Measurements from ENCODE around the gene THRB. TPM values are rescaled to one million over a fixed set of nuclear protein-coding genes. Genes with fewer than 3 reads are reported as not detected.
"Not testable (repeated sequence)": the region's sequence is repeated elsewhere in the genome, so short reads cannot be mapped to it uniquely, and the experiment has no call there.

THRB gene
- total RNA-seq, 1 donor from 2014 or later: 42.4 TPM

DNA sequence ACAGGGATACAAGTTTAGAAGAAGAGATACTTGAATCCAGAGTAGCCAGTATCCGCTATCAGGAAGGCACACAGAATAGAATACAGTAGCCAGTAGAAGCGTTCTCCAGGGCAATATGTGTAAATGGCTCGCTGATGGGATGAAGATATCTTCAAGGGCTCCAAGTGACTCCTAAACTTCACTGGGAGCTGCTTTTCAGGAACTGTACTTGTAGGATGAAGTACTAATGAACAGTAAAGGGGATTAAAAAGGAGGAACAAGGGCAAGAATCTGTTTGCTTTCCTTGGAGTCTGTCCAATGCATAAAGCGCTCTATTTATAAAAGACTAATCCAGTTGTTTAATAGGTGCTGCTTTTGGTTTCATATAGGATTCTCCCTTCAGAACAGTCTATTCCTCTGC is 78.4 kb downstream of the THRB start:
- FAIRE-seq (no peak), DNase-seq (ENCODE audit: low spot score in 2 of 2) (no peak)

DNA sequence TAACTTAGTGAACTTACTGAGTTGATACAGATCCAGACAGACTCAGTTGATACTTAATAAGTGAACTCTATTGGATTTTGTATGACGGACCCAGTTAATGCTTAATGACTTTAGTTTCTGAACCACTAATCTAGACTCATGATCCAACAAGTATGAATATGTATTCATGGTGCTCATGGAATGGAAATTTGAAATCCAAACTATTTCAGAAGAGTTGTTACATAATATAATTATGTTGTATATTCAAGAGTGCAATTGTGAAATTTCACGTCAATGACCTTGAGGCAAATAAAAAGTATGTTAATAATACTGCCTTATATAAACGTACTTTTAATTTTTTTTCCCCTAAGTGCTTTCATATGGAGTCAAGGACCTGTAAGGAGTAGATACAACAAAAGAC is 78.8 kb downstream of the THRB start:
- DNase-seq (ENCODE audit: low spot score in 2 of 2): no peak
- FAIRE-seq: no peak

DNA sequence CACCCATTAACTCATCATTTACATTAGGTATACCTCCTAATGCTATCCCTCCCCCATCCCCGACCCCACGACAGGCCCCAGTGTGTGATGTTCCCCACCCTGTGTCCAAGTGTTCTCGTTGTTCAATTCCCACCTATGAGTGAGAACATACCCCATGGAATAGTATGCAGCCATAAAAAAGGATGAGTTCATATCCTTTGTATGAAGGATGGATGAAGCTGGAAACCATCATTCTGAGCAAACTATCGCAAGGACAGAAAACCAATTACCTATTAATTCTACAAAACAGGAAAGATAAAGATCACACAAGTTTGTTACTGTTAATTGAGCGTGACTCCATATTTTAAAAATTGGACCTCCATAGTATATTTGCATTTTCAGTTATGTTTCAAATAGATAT is 81.0 kb downstream of the THRB start:
- not testable (repeated sequence) for FAIRE-seq; DNase-seq (ENCODE audit: low spot score in 2 of 2)

DNA sequence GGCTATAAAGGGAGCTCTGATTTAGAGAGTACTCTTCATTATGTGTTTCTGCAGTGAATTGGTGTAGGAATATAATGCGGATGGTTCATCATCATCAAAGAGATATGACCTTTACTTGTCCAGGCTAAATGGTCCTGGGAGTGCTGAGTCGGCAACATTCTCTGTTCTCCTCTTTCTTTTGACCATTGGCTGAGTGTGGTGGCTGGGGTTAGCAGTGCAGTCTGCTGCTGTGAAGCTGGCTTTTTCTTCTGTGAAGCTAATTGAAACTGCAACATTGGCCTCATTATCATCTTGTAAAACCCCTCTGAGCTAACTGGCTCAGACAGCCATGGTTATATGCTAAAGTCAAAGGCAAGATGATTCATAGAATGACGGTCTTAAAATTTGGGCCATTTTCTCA is 83.8 kb downstream of the THRB start:
- FAIRE-seq (no peak), DNase-seq (ENCODE audit: low spot score in 2 of 2) (no peak)

DNA sequence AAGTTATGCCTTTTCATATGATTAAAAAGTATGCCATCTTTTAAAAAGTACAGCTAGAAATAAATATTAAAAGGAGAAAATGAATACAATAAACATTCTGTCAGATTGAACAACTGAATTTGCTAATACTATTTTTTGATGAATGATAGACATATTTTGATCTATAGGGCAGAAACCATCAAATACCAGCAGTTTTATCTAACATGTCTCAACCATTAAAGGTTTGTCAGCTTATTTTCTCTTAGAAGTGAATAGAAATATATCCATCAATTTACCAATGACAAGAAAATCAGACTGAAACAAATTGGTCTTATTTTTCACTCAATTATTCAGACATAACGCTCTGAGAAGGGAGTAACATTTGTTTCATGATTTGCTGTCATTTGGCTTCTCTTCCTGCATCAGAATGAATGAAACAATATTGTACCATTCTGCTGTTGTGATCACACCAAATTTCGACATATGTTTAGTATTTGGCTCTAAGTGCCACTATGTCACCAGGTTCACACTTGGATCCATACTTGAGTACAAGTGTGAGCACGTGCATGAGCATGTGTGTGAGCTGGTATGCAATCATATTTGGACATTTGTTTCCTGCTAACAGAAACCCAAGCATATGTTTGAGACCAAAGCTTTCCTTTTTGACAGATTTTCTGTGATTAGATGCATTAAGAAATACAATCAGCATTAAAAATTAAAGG is 86.5 kb downstream of the THRB start:
- no peak for FAIRE-seq
- no peak for DNase-seq (ENCODE audit: low spot score in 2 of 2)

DNA sequence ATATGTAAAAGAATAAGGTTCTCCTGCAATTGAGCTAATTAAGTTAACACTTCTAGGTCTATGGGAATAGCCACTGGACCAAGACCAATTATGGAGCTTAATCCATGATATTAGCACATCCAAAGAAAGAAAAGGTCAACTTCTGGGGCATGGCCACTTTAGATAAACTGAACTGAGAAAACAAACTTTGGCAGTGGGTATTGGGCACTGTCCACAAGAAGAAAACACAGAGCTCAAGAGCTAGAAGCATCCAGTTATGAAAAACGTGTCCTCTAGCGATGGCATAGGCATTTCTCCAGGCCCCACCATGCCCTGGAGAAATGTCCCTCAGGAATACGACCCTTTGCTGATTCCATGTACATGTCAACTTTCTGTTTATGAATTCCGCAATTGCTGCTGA is 87.8 kb downstream of the THRB start:
- DNase-seq (ENCODE audit: low spot score in 2 of 2) (no peak), FAIRE-seq (no peak)

DNA sequence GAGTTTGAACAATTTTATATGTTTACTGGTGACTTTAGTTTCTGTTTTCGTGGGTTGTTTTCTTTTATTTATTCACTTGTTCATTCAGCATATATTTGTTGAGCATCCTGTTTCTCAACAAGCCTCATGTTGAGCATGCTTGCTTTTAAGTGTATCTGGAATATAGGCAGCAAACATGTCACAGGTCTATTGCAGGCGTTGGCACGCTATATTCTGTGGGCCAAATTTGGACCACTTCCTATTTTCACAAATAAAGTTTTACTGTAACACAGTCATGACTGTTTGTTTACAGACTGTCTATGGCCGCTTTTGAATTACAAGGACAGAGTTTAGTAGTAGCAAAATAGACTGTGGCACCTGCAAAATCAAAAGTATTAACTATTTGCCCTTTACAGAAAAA is 89.6 kb downstream of the THRB start:
- FAIRE-seq: no peak
- DNase-seq (ENCODE audit: low spot score in 2 of 2): no peak

DNA sequence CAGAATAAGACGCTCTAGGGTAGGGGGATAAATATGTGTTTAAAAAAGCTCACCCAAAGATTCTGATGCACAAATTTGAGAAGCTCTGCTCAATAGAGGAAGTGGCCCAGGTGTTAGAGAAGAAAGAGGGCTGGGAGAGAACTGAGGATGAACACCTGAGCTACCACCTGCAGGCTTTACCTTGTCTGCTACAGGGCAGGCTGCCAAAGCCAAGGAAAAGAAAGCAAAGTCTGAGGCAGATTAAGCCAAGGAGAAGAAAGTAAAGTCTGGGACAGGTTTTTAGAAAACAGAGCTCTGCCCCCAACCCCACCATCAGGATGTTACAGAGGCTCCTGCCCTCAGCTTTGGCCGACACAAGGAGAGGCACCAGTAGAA is 92.9 kb downstream of the THRB start:
- FAIRE-seq (no peak), DNase-seq (ENCODE audit: low spot score in 2 of 2) (no peak)

DNA sequence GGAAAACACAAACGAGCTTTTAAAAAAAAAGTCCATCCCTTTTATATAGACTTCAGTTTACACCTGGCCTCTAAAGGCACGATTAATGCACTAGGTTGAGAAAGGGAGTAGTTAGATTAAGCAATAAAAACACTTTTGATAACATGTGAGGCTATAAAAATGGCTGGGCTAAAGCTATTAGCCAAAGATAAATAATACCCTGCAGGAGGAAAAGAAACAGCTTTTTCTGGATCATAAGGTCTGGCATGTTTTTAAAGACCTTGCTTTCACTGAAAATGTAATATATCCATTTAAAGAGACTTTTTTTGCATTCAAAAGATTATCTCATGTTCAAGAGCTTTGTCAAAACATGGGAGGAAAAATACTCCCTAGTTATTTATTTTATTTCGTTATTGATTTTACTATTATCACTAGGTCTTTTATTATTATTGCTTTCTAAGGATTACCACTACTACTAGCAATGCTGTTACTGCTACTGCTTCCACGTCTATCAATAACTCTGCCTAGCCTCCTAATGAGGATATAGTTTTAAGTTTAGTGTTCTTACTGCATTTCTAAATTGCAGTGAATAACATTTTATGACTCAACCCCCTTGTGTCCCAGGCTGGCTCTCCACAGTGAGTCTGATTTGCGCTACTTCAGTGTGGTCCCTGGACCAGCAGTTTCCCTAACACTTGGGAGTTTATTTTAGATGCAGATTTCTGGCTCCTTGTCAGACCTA is 93.4 kb downstream of the THRB start:
- DNase-seq (ENCODE audit: low spot score in 2 of 2) (no peak), FAIRE-seq (no peak)

DNA sequence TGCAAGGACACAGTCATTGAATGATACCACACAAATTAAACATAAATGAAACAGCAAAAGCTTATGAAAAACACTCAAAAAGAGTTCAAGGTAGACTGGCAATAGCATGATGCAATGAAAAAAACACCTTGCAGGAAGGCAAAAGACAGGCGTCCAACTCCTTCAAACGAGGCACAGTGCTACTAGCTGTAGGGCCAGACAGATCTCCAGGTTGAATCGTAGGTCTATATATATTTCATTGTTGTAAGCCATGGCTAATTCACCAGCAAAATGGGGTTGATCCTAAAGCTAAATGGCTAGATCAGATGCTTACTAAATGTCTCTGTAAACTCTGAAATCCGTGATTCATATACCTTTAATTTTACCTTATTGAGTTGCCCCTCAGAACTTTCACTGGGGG is 94.2 kb downstream of the THRB start:
- FAIRE-seq: no peak

DNA sequence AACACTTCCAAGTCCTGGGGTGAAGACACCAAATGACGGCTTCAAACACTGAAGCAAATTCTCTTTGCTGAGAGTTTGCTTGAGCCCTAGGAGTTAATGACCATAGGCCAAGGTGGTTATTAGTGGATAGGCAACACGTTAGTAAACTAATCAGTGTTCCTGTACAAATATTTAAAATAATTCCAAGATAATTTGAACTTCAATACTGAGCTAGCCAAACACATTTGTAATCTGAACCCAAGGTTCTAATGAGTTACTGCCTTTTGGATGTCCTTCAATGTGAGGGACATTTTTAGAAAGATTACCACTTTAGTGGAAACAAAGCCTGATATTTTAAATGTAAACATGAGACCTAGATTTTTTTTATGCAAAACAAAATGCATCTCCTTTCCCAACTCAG is 94.6 kb downstream of the THRB start:
- FAIRE-seq (no peak), DNase-seq (ENCODE audit: low spot score in 2 of 2) (no peak)

More for the DNA sequence above, 94.2 kb downstream of the THRB start:
- DNase-seq (ENCODE audit: low spot score in 2 of 2): no peak

DNA sequence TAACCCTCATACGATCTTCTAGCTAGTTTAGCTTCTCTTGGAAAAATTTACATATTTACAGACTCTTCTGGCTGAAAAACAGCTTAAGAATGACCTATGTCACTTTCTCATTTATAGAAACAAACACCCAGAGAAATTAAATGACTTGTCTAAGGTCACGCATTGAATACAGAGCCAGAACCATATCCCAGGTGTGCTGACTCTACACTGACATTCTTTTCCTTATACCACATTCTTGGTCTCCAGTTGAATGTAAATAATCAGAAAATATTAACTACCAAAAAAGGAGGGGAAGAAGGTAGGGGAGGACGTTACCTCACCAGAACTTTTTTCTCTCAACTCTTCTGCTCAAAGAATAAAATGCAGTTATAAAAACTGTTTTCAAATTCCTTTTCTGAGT is 95.0 kb downstream of the THRB start:
- FAIRE-seq (no peak), DNase-seq (ENCODE audit: low spot score in 2 of 2) (no peak)

DNA sequence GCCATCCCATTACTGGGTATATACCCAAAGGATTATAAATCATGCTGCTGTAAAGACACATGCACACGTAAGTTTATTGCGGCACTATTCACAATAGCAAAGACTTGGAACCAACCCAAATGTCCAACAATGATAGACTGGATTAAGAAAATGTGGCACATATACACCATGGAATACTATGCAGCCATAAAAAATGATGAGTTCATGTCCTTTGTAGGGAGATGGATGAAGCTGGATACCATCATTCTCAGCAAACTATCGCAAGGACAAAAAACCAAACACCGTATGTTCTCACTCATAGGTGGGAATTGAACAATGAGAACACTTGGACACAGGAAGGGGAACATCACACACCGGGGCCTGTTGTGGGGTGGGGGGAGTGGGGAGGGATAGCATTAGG is 95.9 kb downstream of the THRB start:
- FAIRE-seq; DNase-seq (ENCODE audit: low spot score in 2 of 2): not testable (repeated sequence)

DNA sequence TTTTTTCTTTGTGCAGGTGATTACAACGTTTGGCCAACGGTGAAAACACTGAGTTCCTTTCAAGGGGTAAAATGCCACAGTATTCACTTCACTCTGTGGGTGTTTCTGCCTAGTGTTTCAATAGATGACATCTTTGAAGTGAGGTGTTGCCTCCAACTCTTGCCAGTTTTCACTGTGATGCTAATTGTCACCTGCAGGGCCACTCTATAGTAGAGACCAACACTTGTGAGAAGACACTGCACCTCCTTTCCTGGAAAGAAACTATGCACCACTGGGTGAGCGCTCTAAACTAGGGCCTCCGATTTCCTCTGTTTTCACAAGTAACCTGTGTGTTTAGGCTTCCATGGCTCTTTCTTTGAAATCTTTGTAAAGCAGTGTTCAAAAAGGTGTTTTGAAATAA is 98.3 kb downstream of the THRB start:
- no peak for FAIRE-seq
- DNase-seq (ENCODE audit: low spot score in 2 of 2): no peak

DNA sequence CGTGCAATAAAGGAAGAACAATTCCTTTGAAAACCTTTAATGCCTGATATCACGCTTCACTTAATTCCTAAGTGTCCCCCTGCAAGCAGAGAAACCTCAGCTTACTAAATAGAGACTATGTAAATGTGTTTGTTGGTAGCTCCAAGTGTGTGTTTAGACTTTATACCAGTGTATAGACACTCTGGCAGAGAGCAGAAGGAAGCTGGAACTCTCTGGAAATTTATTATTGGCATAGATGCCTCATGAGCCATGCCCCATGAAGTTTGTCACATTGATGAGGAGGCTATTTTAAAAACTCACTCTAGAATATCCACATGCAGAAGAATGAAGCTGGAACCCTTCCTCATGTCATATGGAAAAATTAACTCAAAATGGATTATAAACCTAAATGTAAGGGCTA is 99.9 kb downstream of the THRB start:
- no peak for DNase-seq (ENCODE audit: low spot score in 2 of 2)

DNA sequence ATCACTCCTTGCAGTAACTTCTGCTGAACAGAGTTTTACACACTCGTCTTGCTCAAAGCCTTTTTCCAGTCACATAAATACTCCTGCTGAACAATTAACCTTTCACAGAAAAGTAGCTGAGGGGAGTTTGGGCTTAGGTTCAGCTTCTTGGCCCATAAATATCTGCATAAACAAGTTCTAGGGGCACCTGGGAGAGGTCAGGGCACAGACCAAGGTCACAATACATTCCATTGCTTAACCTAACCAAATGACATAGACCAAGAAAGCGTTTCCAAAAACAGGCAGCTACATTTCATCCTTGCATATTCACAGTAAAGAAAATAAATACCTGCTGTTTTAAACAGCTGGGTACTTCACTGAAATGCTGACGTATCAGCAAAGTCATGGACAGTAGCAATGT is 101.3 kb downstream of the THRB start:
- FAIRE-seq (no peak), DNase-seq (ENCODE audit: low spot score in 2 of 2) (no peak)

More for the DNA sequence above, 99.9 kb downstream of the THRB start:
- no peak for FAIRE-seq

DNA sequence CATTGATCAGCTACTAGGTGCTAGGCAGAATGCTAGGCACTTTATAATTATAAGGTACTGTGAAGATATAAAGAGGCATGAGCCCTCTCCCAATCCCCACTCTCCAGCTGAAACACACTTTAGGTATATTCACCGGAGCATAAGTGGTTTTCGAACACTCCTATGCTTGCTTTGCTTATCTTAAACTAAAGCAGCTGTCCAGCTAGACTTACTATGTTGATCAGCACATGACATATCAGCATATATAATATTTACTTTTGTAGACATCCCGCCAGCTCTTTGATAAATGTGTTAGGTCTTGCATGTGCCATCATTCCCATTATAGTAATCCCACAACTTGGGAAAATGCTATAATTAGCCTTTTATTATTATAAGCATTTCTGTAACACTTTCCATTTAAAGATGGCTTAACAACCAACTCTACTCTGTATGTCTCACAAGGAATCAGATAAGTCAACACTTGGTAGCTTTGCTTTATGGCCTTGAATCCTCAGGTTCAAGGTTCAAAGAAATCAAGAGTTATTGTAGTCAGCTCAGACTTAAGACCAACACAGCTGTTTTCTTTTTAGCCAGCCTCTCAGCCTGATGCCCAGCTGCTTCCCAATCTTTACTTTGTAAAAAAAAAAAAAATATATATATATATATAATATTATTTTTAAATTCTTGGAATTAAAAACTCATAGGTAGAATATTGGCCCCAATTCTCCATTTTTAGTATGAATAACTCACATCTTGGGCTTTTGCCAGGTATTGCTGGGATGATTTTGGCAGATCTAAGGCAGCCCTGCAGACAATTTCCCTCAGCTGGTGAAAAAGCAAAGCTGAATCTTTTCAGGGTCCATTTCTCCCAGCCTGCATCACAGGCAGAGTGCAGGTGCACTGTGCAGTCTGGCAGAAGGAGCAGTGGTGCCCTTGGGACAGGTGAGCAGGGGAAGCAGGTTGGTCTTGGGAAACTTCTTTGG is 104.2 kb downstream of the THRB start:
- DNase-seq (ENCODE audit: low spot score in 2 of 2) (no peak), FAIRE-seq (no peak)

DNA sequence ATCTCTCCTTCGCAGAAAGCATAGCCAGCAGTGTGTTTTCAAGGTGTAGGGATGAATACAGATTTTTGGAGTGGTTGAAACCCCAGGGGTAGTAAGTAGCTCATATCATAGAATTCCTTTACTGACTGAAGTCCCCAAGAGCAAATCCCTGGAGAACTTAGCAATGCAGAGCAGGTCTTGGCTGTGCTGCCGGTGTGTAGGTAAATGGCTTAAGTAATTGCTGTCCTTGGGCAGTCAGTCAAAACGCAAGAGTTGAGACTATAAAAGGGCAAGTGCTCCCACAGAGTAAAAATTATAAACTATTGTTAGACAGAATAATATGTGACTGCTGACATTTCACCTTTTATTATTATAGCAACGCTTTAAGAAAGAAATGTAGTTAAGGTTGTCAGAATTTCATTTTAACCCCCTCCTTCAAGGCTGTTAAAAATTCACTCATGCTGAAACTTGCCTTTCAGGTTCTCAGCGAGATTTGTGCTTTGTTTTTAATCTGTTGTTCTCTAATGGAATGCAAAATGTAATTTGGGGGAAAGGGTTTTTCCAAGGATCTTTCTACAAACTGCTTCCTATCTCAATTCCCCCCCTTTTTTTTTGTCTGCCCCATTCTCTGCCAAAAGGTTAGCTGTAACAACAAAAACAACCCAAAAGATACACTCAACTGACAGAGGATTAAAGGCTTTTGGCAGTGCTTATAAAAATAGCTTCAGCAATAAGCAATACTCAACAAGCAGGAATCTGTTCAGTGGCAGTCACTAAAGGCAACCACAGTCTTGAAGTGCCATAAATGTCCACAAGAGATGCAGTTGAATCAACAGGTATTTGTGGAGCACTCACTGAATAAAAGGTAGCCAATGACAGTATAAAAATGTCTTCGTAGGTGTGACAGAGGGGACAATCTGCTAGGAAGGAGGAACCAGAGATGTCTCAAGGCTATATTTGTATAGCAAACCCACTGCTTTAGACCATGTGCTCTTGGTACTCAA is 105.3 kb downstream of the THRB start:
- DNase-seq (ENCODE audit: low spot score in 2 of 2): no peak
- FAIRE-seq: no peak

DNA sequence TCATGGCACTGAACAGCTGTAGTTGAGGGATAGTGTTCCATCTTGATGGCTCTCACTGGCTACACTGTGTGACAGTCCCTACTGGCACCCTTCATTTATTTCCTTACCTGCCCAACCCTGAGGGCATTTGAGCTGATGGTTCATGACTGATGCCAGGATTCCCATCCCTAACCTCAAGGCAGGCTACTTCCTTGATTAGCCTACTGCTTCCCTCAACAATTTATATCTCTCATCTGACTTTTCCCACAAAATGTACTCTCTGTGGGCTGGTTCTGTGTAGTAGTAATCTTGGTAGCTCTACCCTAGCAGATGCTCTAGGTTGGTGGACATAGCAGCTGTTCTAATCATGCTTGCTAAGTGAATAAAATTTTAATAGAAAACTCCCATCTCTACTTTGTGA is 106.0 kb downstream of the THRB start:
- DNase-seq (ENCODE audit: low spot score in 2 of 2) (no peak), FAIRE-seq (no peak)

DNA sequence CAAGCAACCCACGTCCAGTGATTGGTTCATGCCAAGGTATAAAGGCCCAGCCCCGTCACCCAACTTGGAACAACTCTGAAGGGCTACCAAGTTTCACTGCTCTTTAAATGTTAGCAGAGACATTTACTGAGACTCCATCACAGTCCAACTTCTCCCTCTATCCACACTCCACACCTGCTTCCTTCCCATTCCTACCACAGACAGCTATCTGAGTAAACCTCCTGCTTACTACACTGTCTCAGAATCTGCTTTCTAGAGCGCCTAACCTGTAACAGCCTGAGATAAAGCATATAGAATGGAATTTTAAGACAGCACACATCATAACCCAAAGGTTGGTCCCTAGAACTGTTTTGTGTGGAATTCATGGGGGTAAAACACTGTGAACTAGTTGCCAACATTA is 106.5 kb downstream of the THRB start:
- FAIRE-seq (no peak), DNase-seq (ENCODE audit: low spot score in 2 of 2) (no peak)
